GM18508 (cell line): Measurements from ENCODE around the gene NOP16.

ENCODE experiments used
- ATAC-seq: cut with Tn5 transposase; IDR thresholded peaks from one replicate; pipeline ENCODE4 v1.9.1; 2021; ENCODE audit warnings: moderate number of reproducible peaks; ENCODE audit not compliant: insufficient read depth, unreplicated experiment

Gene NOP16

GRCh38 chr5:176388003-176388443 lies 375 bp downstream of the NOP16 start:
- ATAC-seq, result no peak

- ATAC-seq, result no peak
These were observed 943 bp downstream of the NOP16 start for GRCh38 chr5:176387384-176387925.

- no peak for ATAC-seq
These were observed 1.9 kb downstream of the NOP16 start for GRCh38 chr5:176386491-176386890.

DNA sequence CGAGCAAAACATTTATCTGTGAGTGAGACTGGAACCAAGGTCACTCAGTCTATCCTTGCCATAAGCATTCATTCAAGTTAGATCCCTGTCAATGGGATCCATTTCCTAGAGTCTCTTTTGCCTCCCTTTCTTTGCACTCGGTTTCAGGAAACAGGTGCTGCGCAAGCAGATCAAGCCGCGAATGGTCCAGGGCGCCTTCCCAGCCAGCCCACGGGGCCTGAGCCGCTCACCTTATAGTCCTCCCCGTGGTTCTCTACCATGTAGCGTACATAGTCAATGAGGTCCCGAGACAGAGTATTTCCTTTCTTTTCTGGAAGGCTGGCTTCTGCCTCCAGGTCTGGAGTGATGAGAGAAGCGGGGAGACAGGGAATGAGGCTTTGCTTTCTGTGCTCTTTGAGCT lies 3.4 kb downstream of the NOP16 start:
- ATAC-seq, result no peak

DNA sequence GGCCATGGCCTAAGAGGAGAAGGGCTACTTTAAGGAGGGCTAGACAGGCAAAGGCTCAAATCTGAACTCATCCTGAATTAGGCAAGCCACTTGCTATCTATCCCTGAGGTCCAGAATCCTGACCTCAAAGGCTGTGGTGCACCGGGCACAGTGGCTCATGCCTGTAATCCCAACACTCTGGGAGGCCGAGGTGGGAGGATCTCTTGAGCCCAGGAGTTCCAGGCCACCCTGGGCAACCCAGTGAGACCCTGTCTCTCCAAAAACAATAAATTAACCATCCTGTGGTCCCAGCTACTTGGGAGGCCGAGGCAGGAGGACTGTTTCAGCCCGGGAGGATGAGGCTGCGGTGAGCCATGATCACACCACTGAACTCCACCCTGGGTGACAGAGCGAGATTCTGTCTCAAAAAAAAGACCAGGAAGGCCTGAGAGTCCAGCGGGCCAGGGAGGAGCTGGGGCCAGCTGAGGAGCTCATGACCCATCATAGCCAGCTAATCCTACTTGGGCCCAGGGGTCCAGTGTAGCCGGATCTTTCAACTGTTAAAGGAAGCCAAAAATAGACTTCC lies 4.0 kb downstream of the NOP16 start:
- no peak for ATAC-seq

GRCh38 chr5:176383961-176384360 lies 4.4 kb downstream of the NOP16 start:
- ATAC-seq, result no peak

DNA sequence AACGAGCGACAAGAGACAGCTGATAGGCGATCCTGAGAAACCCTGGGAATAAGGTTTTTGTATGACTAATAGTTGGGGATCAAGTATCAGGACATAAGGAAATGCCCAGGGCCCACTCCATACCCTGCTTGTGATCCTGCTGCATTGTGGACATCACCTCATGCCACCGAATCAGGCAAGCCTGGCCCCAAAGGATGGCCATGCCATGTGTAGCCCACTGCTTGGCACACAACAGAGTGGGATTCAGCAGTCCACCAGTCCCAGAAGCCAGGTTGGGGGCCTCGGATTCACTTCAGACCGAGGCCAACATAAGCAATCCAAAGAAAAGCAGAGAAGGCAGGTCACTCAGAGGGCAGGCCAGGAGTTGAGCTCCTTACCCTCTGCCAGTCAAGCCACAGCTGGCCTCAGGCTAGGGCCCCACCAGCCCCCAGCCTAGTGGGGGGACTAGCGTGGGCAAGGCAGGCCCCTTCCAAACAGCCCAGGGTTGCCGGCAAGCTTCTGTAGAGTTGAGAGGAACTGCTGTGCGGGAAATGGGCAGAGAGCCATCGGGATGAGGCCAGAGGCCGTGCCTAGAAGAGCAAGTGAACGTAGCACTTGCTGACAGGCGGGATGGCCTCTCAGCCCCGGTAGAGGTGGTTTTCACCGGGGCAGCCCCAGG lies 5.0 kb downstream of the NOP16 start:
- ATAC-seq, result no peak

DNA sequence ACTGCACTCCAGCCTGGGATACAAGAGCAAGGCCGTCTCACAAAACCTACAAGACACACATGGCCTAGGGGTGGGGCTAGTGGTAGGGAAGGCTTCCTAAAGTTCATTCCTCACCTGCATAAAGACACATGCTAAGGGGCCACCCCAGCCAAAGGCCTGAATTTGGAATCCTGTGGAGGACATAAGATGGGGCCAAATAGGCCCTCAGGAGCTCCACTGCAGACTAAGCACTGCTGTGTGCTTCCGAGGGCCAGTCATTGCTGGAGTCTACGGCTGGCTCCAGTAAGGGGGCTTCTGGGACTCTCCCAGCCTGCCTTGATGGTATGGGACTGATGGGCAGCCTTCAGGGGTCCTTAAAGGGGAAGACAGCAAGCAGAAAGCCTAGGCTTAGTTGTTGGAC lies 5.7 kb downstream of the NOP16 start:
- ATAC-seq, result no peak

GRCh38 chr5:176381979-176382378 lies 6.4 kb downstream of the NOP16 start:
- no peak for ATAC-seq

DNA sequence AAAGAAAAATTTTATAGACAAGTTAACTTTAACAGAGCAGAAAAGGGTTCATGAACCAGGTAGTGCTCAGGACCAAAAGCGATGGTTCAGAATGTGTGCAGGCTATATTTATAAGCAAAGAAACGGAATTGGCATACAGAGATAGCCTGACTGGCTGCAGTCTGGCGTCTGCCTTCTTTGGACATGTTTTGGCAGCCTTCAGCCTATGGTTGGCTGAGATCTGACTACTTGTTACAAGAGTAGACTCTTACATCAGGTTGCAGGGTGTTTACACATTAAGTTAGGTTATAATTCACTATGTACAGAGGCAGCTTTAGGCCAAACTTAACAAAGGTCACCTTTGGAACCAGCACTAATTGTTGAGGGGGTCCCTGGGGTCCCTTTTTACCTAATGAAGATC lies 7.0 kb downstream of the NOP16 start:
- no peak for ATAC-seq

DNA sequence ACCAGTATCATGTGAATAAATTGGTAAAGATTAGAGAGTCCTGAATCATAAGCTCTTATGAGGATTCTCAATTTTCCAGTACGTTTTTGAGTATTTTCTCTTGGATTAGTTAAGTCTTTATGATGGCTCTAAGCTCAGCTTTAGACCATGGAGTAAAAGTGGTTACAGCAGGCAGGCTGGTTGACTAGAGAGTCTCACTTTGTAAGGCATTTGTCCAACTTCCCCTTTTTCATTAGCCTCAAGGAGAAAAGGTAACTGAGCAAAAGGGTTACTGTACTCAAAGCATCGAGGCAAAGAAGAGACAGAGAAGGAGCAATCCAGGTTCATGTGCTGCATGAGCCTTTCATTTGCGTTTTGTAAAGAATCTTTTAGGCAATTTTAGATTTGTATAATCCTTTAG lies 8.5 kb downstream of the NOP16 start:
- ATAC-seq, result no peak

GRCh38 chr5:176373100-176373818 lies 15.1 kb downstream of the NOP16 start:
- ATAC-seq, result no peak

DNA sequence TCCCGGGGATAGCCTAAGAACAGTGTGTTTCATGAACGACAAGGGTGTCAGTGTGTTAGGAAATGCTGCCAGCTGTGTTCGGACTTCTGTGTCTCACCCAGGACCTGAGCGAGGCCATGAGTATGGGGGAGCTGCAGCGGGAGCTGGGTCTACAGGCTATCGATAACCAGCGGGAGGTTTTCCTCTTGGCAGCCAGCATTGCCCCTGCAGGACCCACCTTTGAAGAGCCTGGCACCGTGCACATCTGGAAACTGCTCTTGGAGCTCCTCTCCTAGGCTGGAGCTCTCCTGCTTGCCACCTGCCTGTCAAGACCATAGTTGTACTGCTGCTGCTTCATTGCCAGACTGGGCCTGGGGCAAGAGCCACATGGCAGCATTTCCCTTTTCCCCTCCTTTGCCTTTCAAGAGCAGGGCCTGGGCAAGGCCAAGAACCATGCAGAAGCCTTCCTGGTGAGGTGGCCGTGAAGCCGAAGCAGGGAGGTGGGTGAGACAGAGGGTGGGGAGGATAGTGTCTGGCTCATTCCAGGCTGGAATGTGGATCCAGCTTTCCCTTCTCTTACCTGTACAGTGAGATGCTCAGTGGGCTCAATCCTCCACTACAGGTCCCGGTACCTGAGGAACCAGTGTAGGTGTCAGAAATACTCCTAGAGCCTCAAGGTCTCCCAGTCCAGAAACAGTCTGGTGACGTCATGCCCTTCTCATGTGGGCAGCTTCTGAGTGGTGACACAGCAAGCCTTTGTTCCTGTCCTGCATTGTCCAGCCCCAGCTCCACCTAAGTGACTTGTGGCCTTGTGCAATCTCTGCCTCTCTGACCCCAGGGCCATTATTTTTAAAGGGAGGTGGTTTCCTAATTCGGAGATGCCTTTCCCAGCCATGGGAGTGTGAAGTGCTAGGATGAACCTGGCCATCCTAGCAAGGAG lies 16.5 kb downstream of the NOP16 start:
- no peak for ATAC-seq

GRCh38 chr5:176369934-176370711 lies 18.3 kb downstream of the NOP16 start:
- no peak for ATAC-seq

GRCh38 chr5:176368726-176369125 lies 19.7 kb downstream of the NOP16 start:
- ATAC-seq, result no peak

DNA sequence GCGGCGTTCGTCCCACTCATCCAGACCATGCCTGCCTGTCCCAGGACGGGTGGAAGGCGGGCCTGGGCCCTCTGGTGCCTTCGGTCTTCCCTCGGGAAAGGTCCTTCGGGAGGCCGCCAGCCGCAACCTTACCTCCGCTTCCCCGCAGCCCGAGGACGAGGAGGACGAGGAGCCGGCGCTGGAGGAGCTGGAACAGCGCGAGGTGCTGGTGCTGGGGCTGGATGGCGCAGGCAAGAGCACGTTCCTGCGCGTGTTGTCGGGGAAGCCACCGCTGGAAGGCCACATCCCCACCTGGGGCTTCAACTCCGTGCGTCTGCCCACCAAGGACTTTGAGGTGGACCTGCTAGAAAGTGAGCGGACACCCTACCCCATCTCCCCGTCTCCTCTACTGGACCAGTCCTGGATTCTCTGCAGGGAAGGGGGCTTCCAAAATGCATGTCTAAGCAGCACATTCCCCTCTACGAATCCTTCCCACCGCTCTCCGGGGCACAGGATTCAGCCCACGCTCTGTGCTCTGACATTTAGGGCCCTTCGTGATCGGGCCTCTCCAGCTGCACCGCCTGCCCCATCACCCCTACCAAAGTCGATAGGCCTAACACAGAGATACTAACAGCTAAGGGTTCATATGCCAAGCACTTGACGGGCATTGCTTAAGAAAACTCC lies 22.0 kb downstream of the NOP16 start:
- no peak for ATAC-seq

GRCh38 chr5:176365351-176366231 lies 22.8 kb downstream of the NOP16 start, which contains the start of gene ARL10:
TSS of gene ARL10 (plus strand) at chr5:176365487. CDS start at chr5:176365564, 77 bp downstream.
- no peak for ATAC-seq

DNA sequence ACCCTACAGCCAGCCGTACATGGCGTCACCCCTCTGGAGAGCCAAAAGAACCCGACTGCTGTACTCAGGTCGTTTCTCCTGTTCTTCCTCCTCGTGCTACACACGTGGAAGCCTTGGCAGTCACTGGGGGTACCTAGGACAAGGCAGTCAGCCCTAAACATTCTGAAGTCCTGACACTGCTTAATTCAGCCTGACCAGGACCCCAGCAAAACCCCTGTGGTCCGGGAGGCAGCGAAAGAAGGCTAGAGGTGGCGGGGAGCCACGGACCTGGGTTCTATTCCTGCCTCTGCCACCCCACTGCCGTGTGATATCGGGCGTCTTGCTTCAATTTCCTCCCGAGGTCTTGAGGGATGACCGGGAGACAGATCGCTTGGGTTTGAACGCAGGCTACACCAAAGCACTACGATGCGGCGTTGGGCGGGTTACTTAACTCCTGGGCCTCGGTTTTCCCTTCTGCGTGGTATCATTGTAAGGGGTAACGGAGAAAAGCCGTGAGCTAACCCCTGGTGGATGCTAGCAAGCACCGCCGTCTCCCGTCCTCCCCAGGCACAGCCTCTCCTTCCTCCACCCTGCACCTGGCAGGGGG lies 23.5 kb downstream of the NOP16 start:
- no peak for ATAC-seq
